GM21367 (cell line): ENCODE measurements around the gene TMEM143.
A peak's percentile ranks its signal among the peaks of the same experiment; 100 is the strongest.
"Not testable (repeated sequence)": the region's sequence is repeated elsewhere in the genome, so short reads cannot be mapped to it uniquely, and the experiment has no call there.

Experiments
- ATAC-seq: cut with Tn5 transposase; IDR thresholded peaks from one replicate; pipeline ENCODE4 v1.9.1; 2021; ENCODE audit not compliant: unreplicated experiment

Gene TMEM143

GRCh38 chr19:48363810-48364597 is at the start of gene TMEM143, which contains the start of gene SYNGR4:
TMEM143 (minus strand) TSS chr19:48363940; CDS start chr19:48363920, 20 bp downstream.
SYNGR4 (plus strand) TSS chr19:48364367; CDS start chr19:48365843, 1,476 bp downstream.
- peak; percentile 84 for ATAC-seq

GRCh38 chr19:48405850-48406249 is 42.1 kb upstream of the TMEM143 start:
- ATAC-seq: no peak

- ATAC-seq: no peak
These were observed 41.4 kb upstream of the TMEM143 start for GRCh38 chr19:48405010-48405659.

GRCh38 chr19:48403606-48404005 is 39.9 kb upstream of the TMEM143 start:
- ATAC-seq: no peak

GRCh38 chr19:48401287-48401686 is 37.5 kb upstream of the TMEM143 start:
- no peak for ATAC-seq

- no peak for ATAC-seq
These were observed 36.4 kb upstream of the TMEM143 start for GRCh38 chr19:48400018-48400742.

GRCh38 chr19:48398375-48399235 is 34.9 kb upstream of the TMEM143 start:
- peak; percentile 39 for ATAC-seq

GRCh38 chr19:48398102-48398374 is 34.3 kb upstream of the TMEM143 start:
- ATAC-seq: no peak

- no peak for ATAC-seq
These were observed 33.7 kb upstream of the TMEM143 start for GRCh38 chr19:48397263-48398101.

GRCh38 chr19:48396824-48397176 is 33.1 kb upstream of the TMEM143 start:
- ATAC-seq: no peak

GRCh38 chr19:48396016-48396823 is 32.5 kb upstream of the TMEM143 start:
- no peak for ATAC-seq

GRCh38 chr19:48395499-48395898 is 31.8 kb upstream of the TMEM143 start:
- no peak for ATAC-seq

- ATAC-seq: no peak
These were observed 31.4 kb upstream of the TMEM143 start for GRCh38 chr19:48395170-48395455.

- ATAC-seq: no peak
These were observed 30.8 kb upstream of the TMEM143 start for GRCh38 chr19:48394331-48395169.

- no peak for ATAC-seq
These were observed 30.0 kb upstream of the TMEM143 start, which contains the start of gene GRIN2D for GRCh38 chr19:48393559-48394330. GRIN2D (plus strand) TSS chr19:48393668; CDS start chr19:48398393, 4,725 bp downstream.

- no peak for ATAC-seq
These were observed 29.3 kb upstream of the TMEM143 start for GRCh38 chr19:48392860-48393558.

- ATAC-seq: not testable (repeated sequence)
These were observed 28.2 kb upstream of the TMEM143 start for GRCh38 chr19:48392006-48392344.
